DMS79 treated with DMSO at 0.1 percent for 48 hours (cell line): ENCODE data around the gene NOS1AP.

Experiments used
- DNase-seq: peaks from one replicate; lab custom pipeline; 2025; lab: John Stamatoyannopoulos, UW

The NOS1AP gene

GRCh38 chr1:162220009-162220539 is 150.6 kb downstream of the NOS1AP start:
- DNase-seq: no peak

- no peak for DNase-seq
Measured at GRCh38 chr1:162222014-162222413, 152.5 kb downstream of the NOS1AP start.

DNA sequence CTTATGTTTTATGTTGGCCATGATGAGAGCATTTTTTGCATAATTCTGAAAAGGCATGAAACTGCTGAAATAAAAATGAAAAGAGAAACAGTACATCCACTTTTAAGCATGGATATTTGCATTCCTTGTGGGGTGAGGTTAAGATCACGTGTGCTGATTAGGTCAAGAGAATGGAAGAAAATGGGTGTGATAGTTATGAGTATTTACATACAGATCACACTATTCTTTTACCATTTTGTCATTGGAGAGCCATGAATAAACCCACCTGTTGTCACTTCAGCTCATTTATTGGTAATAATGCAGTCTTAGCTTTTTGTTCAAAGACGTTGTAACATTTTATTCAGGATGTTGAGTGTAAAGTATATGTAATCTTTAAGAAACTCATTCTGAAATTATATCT is 153.2 kb downstream of the NOS1AP start:
- DNase-seq: no peak

- no peak for DNase-seq
Measured at GRCh38 chr1:162223488-162223887, 154.0 kb downstream of the NOS1AP start.

GRCh38 chr1:162224267-162224666 is 154.8 kb downstream of the NOS1AP start:
- DNase-seq: no peak

DNA sequence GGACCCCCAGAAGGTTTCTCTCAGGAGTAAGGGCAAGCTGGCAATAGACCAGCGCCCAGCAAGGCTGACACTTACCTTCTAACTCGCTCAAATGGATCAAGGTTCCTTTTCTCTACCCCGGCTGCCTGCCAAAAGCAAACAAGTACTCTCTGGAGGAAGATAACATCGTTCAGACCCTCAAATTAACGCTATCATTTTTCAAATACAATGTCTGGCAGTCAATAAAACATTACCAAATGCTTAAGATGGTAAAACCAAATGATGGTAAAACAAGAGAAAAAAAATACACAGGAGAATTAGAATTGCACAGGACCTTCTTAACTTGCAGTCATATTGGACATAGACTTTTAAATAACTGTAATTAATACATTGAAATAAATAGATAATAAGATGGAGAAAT is 159.1 kb downstream of the NOS1AP start:
- DNase-seq: peak; percentile 43

GRCh38 chr1:162229549-162229948 is 160.1 kb downstream of the NOS1AP start:
- no peak for DNase-seq

DNA sequence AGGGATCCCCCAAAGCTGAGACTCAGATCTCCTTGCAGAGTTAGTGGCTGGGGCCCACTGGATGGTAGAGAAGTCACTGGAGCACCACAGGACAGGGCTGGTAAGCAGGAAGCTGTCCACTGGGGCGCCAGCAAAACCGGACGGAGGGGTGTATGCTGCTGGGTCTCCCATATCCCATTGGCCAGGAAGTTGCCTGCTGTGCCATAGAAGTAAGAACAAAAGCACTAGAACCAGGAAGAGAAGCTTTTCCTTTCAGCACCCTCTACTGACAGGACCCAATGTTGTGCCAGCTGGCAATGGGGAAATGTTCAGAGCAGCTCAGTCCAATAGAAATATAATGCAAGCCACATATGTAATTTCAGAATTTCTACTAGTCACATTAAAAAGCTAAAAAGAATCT is 160.6 kb downstream of the NOS1AP start:
- DNase-seq: no peak

DNA sequence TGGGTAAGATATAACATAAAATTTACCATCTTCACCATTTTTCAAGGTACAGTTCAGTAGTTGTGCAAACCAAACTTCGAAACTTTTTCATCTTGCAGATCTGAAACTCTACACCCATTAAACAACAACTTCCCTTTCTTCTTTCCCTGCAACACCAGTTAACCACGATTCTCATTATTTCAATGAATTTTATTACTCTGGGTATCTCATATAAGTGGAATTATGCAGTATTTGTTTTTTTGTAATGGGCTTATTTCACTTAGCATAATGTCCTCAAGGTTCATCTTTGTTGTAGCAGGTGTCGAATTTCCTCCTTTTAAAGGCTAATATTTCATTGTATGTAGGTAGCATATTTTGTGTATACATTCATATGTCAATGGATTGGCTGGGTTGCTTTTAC is 161.0 kb downstream of the NOS1AP start:
- no peak for DNase-seq

DNA sequence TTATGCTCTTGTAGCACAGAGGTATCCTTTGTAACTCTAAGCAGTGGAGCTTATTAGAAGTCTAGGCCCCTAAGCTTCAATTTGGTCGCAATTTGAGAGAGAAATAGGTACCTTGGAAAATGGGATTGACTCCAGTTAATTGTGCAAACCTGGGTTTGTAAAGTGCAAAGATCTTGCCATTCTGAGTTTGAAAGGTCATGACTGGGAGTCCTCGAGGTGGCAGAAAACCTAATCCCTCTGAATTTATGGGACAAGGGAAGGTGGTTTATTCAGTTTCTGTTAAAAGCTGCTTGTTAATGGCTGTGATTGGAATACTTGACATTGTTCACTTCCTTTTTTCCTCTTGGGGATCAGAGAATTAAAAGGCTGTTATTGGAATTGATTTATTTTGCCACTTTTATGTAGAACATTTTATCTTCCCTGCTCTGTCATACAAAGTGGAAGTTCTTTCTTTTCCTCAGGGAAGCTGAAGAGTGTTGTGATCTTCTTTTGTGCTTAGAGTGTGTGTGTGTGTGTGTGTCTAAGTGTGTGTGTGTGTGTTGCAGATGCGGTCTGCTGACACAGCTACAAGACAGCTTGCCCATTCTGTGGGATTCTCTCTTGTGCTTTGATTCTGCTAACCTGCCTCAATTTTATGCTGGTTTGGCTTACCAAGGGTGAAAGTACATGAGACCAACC is 162.7 kb downstream of the NOS1AP start:
- DNase-seq: no peak

DNA sequence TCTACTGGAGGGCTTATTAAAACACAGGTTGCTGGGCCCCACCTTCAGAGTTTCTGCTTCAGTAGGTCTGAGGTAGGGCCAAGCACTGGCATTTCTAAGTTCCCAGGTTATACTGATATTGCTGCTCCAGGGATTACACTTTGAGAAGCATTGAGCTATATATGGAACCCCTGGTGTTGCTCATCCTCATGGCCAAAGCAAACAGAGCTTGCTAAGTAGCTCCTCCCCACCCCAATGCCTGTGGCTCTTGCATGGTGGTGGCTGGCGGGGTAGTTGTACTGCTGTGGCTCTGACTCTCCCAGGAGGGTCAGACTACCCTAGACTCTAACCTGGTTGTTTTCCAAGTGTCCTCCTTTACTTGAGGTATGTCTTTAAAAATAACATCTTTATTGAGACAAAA is 163.6 kb downstream of the NOS1AP start:
- DNase-seq: no peak

- no peak for DNase-seq
Measured at GRCh38 chr1:162233937-162234336, 164.4 kb downstream of the NOS1AP start.

DNA sequence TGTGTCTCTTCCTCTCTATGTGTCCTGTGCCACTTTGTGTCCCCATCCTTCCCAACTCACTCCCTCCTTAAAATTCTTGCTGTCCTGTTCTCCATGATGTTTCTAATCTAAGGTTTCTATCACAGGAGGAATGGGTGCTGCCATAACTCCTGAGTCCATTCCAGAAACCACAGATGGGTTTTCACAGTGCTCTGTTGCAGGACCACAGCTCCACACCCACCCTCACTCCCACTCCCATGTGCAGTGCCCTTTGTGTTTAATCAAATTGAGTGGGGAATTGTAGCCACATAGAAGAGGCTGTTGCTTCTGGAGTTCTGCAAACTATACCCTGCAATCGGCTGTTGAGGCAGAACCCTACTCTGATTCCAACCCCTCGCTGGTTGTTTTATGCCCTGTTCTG is 165.1 kb downstream of the NOS1AP start:
- no peak for DNase-seq

DNA sequence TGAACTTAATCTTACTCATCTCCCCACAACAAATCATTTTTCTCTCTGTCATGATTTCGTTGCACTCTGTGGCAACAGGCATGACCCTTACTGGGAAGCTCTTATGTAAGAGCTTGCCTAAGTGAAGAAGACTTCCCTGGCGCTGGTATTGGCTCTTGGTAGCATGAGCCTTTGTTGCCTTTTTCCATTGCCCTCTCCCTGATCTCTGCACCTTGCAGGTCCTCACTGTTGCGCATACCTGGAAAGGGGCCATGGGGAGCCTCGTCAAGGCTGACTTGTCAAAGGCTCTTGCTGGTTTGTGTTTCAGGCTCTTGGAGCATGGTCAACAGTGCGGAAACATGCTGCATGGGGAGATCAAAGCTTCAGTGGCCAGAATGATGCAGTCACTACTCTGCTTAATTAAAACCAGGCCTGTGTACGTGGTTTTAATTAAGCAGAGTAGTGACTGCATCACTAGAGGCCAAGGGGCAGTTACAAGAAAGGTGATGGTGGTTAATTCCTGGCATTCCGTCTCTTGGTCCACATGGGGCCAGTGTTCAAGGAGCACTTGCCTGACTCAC is 165.8 kb downstream of the NOS1AP start:
- peak; percentile 89 for DNase-seq

- no peak for DNase-seq
Measured at GRCh38 chr1:162236201-162236600, 166.7 kb downstream of the NOS1AP start.

- DNase-seq: no peak
Measured at GRCh38 chr1:162236618-162237017, 167.1 kb downstream of the NOS1AP start.

GRCh38 chr1:162240577-162240976 is 171.1 kb downstream of the NOS1AP start:
- no peak for DNase-seq

- no peak for DNase-seq
Measured at GRCh38 chr1:162242804-162243203, 173.3 kb downstream of the NOS1AP start.

- no peak for DNase-seq
Measured at GRCh38 chr1:162248854-162249535, 179.5 kb downstream of the NOS1AP start.

DNA sequence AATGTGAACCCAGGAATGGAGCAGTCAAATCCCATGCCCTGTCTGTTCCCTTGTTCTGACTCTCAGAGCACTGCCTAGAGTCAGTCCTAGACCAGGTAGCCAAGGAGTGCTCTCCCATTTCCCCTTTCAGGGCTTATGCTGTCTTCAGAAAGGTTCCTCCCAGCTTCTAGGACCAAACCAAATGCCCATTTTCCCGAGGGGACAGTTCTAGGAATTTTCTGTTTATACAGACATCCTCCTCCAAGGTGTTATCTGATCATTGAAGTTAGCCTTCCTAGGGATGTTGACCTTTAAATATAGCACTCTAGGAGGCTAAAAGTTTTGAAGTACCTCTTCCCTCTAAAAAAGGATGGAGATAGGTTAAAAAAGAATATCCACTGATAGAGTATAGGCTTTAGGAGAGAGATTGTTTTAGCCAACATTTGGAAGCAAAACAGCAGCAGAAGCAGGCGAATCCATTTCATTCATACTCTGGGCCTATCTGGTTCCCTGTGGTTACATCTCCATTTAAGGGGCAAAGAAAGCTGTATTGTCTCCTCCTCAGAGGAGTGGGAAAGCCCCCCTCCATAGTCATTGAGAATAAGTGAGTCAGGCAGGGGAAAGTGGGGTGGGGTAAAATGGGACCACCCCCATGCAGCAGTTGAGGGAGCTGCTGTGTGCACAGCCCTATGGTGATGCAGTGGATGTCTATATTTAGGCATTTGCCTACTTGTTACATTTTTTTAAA is 180.7 kb downstream of the NOS1AP start:
- DNase-seq: no peak

DNA sequence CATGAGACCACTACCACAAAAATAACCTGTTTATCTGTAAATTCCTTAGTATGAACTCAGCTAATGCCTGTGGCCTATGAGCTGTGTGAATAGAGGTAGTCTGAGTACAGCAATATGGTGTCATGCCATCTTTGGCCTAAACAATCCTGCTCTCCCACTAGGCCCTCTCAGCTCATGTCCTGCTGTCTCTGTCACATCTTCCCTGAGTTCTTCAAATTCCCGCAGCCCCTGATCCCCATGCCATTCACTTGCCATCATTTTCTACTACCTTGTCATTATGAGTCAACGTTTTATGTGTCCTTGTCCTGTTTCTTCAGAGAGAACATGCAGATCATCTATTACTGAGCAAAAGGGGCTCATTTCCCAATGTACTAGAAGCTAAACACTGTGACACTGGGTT is 181.6 kb downstream of the NOS1AP start:
- no peak for DNase-seq

GRCh38 chr1:162252214-162252613 is 182.7 kb downstream of the NOS1AP start:
- DNase-seq: no peak

DNA sequence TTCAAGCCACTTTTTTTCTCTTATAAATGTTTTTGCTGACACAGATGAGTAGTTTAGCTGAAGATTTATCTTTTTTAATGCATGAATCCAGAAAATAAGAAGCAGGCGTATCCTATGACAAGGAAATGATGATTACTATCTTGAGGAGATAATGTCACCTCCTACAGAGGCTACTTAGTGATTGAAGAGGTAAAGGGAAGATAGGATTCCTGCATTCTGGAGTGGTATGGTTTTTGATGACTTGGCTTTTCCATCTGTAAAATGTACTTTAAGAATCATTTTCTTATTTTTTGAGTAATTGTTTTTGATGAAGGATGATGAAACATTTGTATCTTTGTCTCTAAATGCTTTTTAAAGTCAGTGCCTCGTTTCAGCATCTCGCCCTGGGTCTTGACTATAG is 184.3 kb downstream of the NOS1AP start:
- no peak for DNase-seq
